ENCODE measurements around the gene MYO1C. TPM values are rescaled to one million over a fixed set of nuclear protein-coding genes. Genes with fewer than 3 reads are reported as not detected.

The MYO1C gene
- total and polyA plus RNA-seq, 9 of the 15 experiments (the other 6 are each of a cell fraction or from before 2014, with no cell fraction given), result 0.46 to 32.5 (median 11.6) TPM

- H3K4me1 ChIP-seq (replicated peaks in 1 of 2; ENCODE audit: control insufficient read depth in 2 of 2, insufficient read depth in 2 of 2, low read length in 2 of 2), result peaks cover 3 to 37% of the 10 kb centered on the region in 2 experiments; a peak in 4 of 5 replicates
- H3K9ac ChIP-seq (ENCODE audit: insufficient read depth in 1 of 2, low read depth in 2 of 2, low read length in 2 of 2), result no peak overlapping the region; a peak in 1 of 4 replicates
- H3K27me3 ChIP-seq (ENCODE audit: control insufficient read depth in 2 of 2, insufficient read depth in 2 of 2, low read length in 2 of 2), result no peaks in the 10 kb centered on the region
- no peak for ATAC-seq
- no peak overlapping the region for H3K27ac ChIP-seq (ENCODE audit: extremely low read depth, low read depth, low read length)
- in situ Hi-C loops (cut with MboI), result no loop called here
- H2AFZ ChIP-seq (ENCODE audit: low read depth, low read length), result no peak overlapping the region
- H4K20me1 ChIP-seq (replicated peaks; ENCODE audit: control insufficient read depth, insufficient read depth, low read length), result no peaks in the 10 kb centered on the region
- BruUV-seq (replicated peaks), result no TSS peak
- H3K79me2 ChIP-seq (ENCODE audit: control insufficient read depth, insufficient read depth, low read length), result peaks cover 6% of the 10 kb centered on the region
- CTCF ChIA-PET (ENCODE audit: low intra/inter-chr PET ratio), result no interaction called here
- no peaks in the 10 kb centered on the region for H3K36me3 ChIP-seq (ENCODE audit: control insufficient read depth, insufficient read depth, low read length)
- H3K4me2 ChIP-seq (ENCODE audit: insufficient read depth, low read length), result no peak overlapping the region
- DNase-seq (ENCODE audit: extremely low read depth in 1 of 4, low spot score in 3 of 4), result no peak
- H3K9me1 ChIP-seq (ENCODE audit: control insufficient read depth, insufficient read depth, low read length), result no peaks in the 10 kb centered on the region
- no peak overlapping the region for H3K4me3 ChIP-seq
- intact Hi-C loops (cut with micrococcal nuclease), result no loop called here
- no peaks in the 10 kb centered on the region for H3K9me3 ChIP-seq (replicated peaks; ENCODE audit: control insufficient read depth, insufficient read depth, low read depth, low read length)
- WGBS (ENCODE audit: insufficient coverage, low coverage, missing lambda C conversion rate), result 81% methylated on average over 7 of the region's 14 CpGs
- FAIRE-seq, result no peak
- POLR2A ChIA-PET, result interaction anchor here (0.9 to 1.8 kb wide), 2 partner anchors 14 to 134 kb away, joined by 4 to 5 read pairs; no protein-coding TSS in a partner anchor
- TF ChIP-seq HES1 (IDR thresholded peaks at IDR 0.05; ENCODE audit: low read depth) (no peak), ZMIZ1 (IDR thresholded peaks at IDR 0.05; ENCODE audit: low read depth in 2 of 2, low read length in 2 of 2) (no peak), SIN3B (IDR thresholded peaks at IDR 0.05; ENCODE audit: low read depth) (no peak), SMARCA4 (IDR thresholded peaks at IDR 0.05) (no peak), MTA2 (IDR thresholded peaks at IDR 0.05; ENCODE audit: low read depth) (no peak), ILF3 (IDR thresholded peaks at IDR 0.05; ENCODE audit: borderline replicate concordance) (no peak), POLR2A (conservative IDR thresholded peaks at IDR 0.05) (no peak)
- TF ChIP-seq, protein P1, sequence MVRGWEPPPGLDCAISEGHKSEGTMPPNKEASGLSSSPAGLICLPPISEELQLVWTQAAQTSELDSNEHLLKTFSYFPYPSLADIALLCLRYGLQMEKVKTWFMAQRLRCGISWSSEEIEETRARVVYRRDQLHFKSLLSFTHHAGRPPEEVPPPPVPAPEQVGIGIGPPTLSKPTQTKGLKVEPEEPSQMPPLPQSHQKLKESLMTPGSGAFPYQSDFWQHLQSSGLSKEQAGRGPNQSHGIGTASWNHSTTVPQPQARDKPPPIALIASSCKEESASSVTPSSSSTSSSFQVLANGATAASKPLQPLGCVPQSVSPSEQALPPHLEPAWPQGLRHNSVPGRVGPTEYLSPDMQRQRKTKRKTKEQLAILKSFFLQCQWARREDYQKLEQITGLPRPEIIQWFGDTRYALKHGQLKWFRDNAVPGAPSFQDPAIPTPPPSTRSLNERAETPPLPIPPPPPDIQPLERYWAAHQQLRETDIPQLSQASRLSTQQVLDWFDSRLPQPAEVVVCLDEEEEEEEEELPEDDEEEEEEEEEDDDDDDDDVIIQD (CRISPR knock-in tag; IDR thresholded peaks at IDR 0.05), result no peak
Observed at GRCh38 chr17:1495265-1495989, 2.9 kb upstream of the MYO1C start.
